Measurements from ENCODE around the gene ABCA6. TPM values are rescaled to one million over a fixed set of nuclear protein-coding genes. Genes with fewer than 3 reads are reported as not detected.

The ABCA6 gene, protein sequence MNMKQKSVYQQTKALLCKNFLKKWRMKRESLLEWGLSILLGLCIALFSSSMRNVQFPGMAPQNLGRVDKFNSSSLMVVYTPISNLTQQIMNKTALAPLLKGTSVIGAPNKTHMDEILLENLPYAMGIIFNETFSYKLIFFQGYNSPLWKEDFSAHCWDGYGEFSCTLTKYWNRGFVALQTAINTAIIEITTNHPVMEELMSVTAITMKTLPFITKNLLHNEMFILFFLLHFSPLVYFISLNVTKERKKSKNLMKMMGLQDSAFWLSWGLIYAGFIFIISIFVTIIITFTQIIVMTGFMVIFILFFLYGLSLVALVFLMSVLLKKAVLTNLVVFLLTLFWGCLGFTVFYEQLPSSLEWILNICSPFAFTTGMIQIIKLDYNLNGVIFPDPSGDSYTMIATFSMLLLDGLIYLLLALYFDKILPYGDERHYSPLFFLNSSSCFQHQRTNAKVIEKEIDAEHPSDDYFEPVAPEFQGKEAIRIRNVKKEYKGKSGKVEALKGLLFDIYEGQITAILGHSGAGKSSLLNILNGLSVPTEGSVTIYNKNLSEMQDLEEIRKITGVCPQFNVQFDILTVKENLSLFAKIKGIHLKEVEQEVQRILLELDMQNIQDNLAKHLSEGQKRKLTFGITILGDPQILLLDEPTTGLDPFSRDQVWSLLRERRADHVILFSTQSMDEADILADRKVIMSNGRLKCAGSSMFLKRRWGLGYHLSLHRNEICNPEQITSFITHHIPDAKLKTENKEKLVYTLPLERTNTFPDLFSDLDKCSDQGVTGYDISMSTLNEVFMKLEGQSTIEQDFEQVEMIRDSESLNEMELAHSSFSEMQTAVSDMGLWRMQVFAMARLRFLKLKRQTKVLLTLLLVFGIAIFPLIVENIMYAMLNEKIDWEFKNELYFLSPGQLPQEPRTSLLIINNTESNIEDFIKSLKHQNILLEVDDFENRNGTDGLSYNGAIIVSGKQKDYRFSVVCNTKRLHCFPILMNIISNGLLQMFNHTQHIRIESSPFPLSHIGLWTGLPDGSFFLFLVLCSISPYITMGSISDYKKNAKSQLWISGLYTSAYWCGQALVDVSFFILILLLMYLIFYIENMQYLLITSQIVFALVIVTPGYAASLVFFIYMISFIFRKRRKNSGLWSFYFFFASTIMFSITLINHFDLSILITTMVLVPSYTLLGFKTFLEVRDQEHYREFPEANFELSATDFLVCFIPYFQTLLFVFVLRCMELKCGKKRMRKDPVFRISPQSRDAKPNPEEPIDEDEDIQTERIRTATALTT (N-terminal part only)
- 0.01 TPM in 1 of 2 replicates, not detected in the other for polyA plus RNA-seq (2013)

DNA sequence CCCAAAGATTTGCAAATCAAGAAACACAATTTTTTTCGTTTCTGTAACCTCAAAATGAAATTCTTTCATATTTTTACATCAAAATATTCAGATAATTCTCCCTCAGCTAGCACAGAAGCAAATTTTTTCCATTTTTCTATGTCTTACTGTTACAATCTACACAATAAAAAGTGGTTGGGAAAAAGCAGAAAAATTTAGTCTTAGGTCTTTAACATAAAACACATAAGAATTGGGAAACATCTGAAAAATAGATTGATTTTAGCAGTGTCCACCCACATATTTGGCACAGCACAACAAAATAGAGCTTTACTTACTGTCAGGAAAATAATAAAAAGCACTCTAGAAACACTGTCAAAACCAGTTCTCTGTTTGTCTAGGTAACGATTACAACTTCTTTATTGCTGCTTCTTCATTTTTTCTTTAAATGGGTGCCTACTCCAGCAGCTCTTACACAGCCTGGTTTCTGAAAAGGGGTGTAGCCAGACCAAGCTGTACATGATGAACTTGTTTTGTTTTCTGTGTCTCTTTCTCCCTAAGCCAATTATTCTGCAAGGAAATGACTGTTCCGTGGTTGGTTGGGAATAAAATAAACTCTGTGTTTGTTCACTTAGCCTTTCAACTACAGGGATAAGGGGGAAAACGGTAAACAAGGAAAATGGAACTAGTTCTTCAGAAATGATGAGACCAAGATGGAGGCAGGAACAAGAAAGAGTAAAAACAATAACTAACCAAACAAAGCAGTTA is at the start of gene ABCA6:
TSS of gene ABCA6 (minus strand) at position 465 of the 744 bp plus-strand sequence. CDS start 1,192 bp downstream, outside the sequence.
- H2BK5ac ChIP-seq (ENCODE audit: low read depth, low read length, poor library complexity) = no peak within 1 kb of the TSS
- no peak within 1 kb of the TSS for H3K27ac ChIP-seq (ENCODE audit: low read depth, low read length)
- no CpG with 5 or more reads among the region's 4 CpGs for WGBS (ENCODE audit: extremely low coverage, insufficient coverage, insufficient read length)
- no peak within 1 kb of the TSS for H2AK5ac ChIP-seq (ENCODE audit: low read length)
- no peaks in the 10 kb centered on the region for H3K9me3 ChIP-seq (ENCODE audit: insufficient read depth, low read depth, low read length)
- H2BK12ac ChIP-seq (ENCODE audit: low read length) = no peak within 1 kb of the TSS
- no peak within 1 kb of the TSS for H2AFZ ChIP-seq (ENCODE audit: insufficient read depth, low read length, poor library complexity)
- no peaks in the 10 kb centered on the region for H3K27me3 ChIP-seq (ENCODE audit: insufficient read depth, low read length)
- no peaks in the 10 kb centered on the region for H3K36me3 ChIP-seq (ENCODE audit: control insufficient read depth in 1 of 2, insufficient read depth in 2 of 2, low read length in 2 of 2)
- no peak within 1 kb of the TSS for H3K9ac ChIP-seq (ENCODE audit: low read length)
- H3K4me2 ChIP-seq (ENCODE audit: low read length) = no peak within 1 kb of the TSS
- no peaks in the 10 kb centered on the region for H3K4me1 ChIP-seq (ENCODE audit: control insufficient read depth in 1 of 2, insufficient read depth in 2 of 2, low read length in 2 of 2)
- peak in 1 of 2 donors; percentile 2 for DNase-seq
- H3K23ac ChIP-seq (ENCODE audit: low read length) = no peak within 1 kb of the TSS
- no peak within 1 kb of the TSS for H2BK120ac ChIP-seq (ENCODE audit: insufficient read depth, low read length, poor library complexity)
- no peak within 1 kb of the TSS for H3K14ac ChIP-seq (ENCODE audit: low read length)
- H3K4me3 ChIP-seq (ENCODE audit: low read depth, low read length) = no peak within 1 kb of the TSS
- no peak within 1 kb of the TSS for H4K8ac ChIP-seq (ENCODE audit: low read depth, low read length)
- no peaks in the 10 kb centered on the region for H3K79me2 ChIP-seq (ENCODE audit: control insufficient read depth, insufficient read depth, low read length, poor library complexity)
- no peak within 1 kb of the TSS for H3K4ac ChIP-seq (ENCODE audit: low read depth, low read length)
- H3K79me1 ChIP-seq (ENCODE audit: low read length) = no peaks in the 10 kb centered on the region
- no peak within 1 kb of the TSS for H4K12ac ChIP-seq (ENCODE audit: low read depth, low read length)
- no peak within 1 kb of the TSS for H4K91ac ChIP-seq (ENCODE audit: low read depth, low read length)
- H3K18ac ChIP-seq (ENCODE audit: low read length) = no peak within 1 kb of the TSS

DNA sequence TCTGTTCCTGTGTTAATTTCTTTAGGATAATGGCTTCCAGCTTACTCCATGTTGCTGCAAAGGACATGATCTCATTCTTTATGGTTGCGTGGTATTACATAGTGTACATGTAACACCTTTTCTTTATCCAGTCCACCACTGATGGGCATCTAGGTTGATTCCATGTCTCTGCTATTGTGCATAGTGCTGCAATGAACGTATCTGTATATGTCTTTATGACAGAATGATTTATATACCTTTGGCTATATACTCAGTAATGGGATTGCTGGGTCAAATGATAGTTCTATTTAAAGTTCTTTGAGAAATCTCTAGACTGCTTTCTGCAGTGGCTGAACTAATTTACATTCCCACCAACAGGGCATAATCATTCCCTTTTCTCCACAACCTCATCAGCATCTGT is 47.1 kb upstream of the ABCA6 start:
- H3K27me3 ChIP-seq (ENCODE audit: insufficient read depth, low read length) = no peaks in the 10 kb centered on the region
- H2BK12ac ChIP-seq (ENCODE audit: low read length) = no peak overlapping the region
- no peak overlapping the region for H3K4me2 ChIP-seq (ENCODE audit: low read length)
- no peak overlapping the region for H3K4me3 ChIP-seq (ENCODE audit: low read depth, low read length)
- no peak overlapping the region for H3K18ac ChIP-seq (ENCODE audit: low read length)
- H3K4ac ChIP-seq (ENCODE audit: low read depth, low read length) = no peak overlapping the region
- no peak overlapping the region for H3K23ac ChIP-seq (ENCODE audit: low read length)
- no peaks in the 10 kb centered on the region for H3K79me2 ChIP-seq (ENCODE audit: control insufficient read depth, insufficient read depth, low read length, poor library complexity)
- H3K9ac ChIP-seq (ENCODE audit: low read length) = no peak overlapping the region
- H4K91ac ChIP-seq (ENCODE audit: low read depth, low read length) = no peak overlapping the region
- no peaks in the 10 kb centered on the region for H3K9me3 ChIP-seq (ENCODE audit: insufficient read depth, low read depth, low read length)
- H4K12ac ChIP-seq (ENCODE audit: low read depth, low read length) = no peak overlapping the region
- no peak for DNase-seq
- no peak overlapping the region for H3K14ac ChIP-seq (ENCODE audit: low read length)
- H3K4me1 ChIP-seq (ENCODE audit: control insufficient read depth in 1 of 2, insufficient read depth in 2 of 2, low read length in 2 of 2) = no peaks in the 10 kb centered on the region
- no peak overlapping the region for H2AK5ac ChIP-seq (ENCODE audit: low read length)
- H4K8ac ChIP-seq (ENCODE audit: low read depth, low read length) = no peak overlapping the region
- H3K27ac ChIP-seq (ENCODE audit: low read depth, low read length) = no peak overlapping the region
- H2BK5ac ChIP-seq (ENCODE audit: low read depth, low read length, poor library complexity) = no peak overlapping the region
- no peak overlapping the region for H2AFZ ChIP-seq (ENCODE audit: insufficient read depth, low read length, poor library complexity)
- no peaks in the 10 kb centered on the region for H3K79me1 ChIP-seq (ENCODE audit: low read length)
- no peak overlapping the region for H2BK120ac ChIP-seq (ENCODE audit: insufficient read depth, low read length, poor library complexity)
- no CpG with 5 or more reads among the region's 2 CpGs for WGBS (ENCODE audit: extremely low coverage, insufficient coverage, insufficient read length)
- no peaks in the 10 kb centered on the region for H3K36me3 ChIP-seq (ENCODE audit: control insufficient read depth in 1 of 2, insufficient read depth in 2 of 2, low read length in 2 of 2)

DNA sequence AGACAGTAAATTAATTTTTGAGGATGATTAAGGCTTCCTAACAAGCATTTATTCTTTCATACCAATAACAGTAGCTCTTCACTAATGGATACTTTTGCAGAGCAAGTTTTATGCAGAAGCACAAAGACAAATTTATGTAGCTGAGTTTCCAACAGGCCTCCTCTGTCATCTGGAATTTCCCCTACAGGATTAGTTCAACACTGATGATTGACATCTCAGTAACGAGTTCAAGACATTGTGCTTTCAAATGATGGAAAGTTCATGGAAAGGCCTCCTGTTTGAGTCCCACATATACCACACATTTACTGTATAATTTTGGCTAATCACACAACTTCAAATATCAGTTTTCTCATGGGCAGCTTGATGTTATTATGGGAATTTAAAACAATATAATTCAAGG is 46.4 kb upstream of the ABCA6 start:
- no peak overlapping the region for H3K4ac ChIP-seq (ENCODE audit: low read depth, low read length)
- WGBS (ENCODE audit: extremely low coverage, insufficient coverage, insufficient read length) = no CpG with 5 or more reads among the region's 1 CpG
- no peak overlapping the region for H4K12ac ChIP-seq (ENCODE audit: low read depth, low read length)
- H3K79me2 ChIP-seq (ENCODE audit: control insufficient read depth, insufficient read depth, low read length, poor library complexity) = no peaks in the 10 kb centered on the region
- no peaks in the 10 kb centered on the region for H3K4me1 ChIP-seq (ENCODE audit: control insufficient read depth in 1 of 2, insufficient read depth in 2 of 2, low read length in 2 of 2)
- H3K36me3 ChIP-seq (ENCODE audit: control insufficient read depth in 1 of 2, insufficient read depth in 2 of 2, low read length in 2 of 2) = no peaks in the 10 kb centered on the region
- no peak overlapping the region for H3K4me2 ChIP-seq (ENCODE audit: low read length)
- H3K4me3 ChIP-seq (ENCODE audit: low read depth, low read length) = no peak overlapping the region
- H3K9ac ChIP-seq (ENCODE audit: low read length) = no peak overlapping the region
- no peaks in the 10 kb centered on the region for H3K79me1 ChIP-seq (ENCODE audit: low read length)
- H3K27me3 ChIP-seq (ENCODE audit: insufficient read depth, low read length) = no peaks in the 10 kb centered on the region
- H4K8ac ChIP-seq (ENCODE audit: low read depth, low read length) = no peak overlapping the region
- H2BK12ac ChIP-seq (ENCODE audit: low read length) = no peak overlapping the region
- no peak overlapping the region for H2AFZ ChIP-seq (ENCODE audit: insufficient read depth, low read length, poor library complexity)
- no peak overlapping the region for H3K18ac ChIP-seq (ENCODE audit: low read length)
- no peak overlapping the region for H2BK120ac ChIP-seq (ENCODE audit: insufficient read depth, low read length, poor library complexity)
- H3K9me3 ChIP-seq (ENCODE audit: insufficient read depth, low read depth, low read length) = no peaks in the 10 kb centered on the region
- no peak overlapping the region for H4K91ac ChIP-seq (ENCODE audit: low read depth, low read length)
- H2BK5ac ChIP-seq (ENCODE audit: low read depth, low read length, poor library complexity) = no peak overlapping the region
- no peak overlapping the region for H3K14ac ChIP-seq (ENCODE audit: low read length)
- H2AK5ac ChIP-seq (ENCODE audit: low read length) = no peak overlapping the region
- no peak for DNase-seq
- no peak overlapping the region for H3K27ac ChIP-seq (ENCODE audit: low read depth, low read length)
- no peak overlapping the region for H3K23ac ChIP-seq (ENCODE audit: low read length)

DNA sequence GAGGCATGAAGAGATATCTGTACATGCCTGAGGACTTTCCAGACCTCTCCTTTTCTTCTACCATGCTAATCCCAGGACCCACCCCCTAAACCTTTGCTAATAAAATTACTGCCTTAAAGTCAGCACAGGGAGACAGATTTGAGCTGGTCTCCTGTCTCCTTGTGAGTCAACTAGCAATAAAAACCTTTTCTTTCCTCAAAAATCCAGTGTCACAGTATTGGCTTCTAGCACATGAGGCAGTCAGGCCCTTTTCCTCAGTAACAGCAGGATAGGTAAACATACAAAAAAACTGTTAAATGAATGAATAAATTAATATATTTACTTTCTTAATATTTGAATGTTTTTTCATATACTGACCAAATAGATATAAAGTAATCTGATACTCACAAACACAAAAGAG is 45.6 kb upstream of the ABCA6 start:
- Histone ChIP-seq H3K4me1 (ENCODE audit: control insufficient read depth in 1 of 2, insufficient read depth in 2 of 2, low read length in 2 of 2) (no peaks in the 10 kb centered on the region), H3K18ac (ENCODE audit: low read length) (no peak overlapping the region), H3K36me3 (ENCODE audit: control insufficient read depth in 1 of 2, insufficient read depth in 2 of 2, low read length in 2 of 2) (no peaks in the 10 kb centered on the region), H3K4me2 (ENCODE audit: low read length) (no peak overlapping the region), H2BK120ac (ENCODE audit: insufficient read depth, low read length, poor library complexity) (no peak overlapping the region), H2BK5ac (ENCODE audit: low read depth, low read length, poor library complexity) (no peak overlapping the region), H4K91ac (ENCODE audit: low read depth, low read length) (no peak overlapping the region), H3K27me3 (ENCODE audit: insufficient read depth, low read length) (no peaks in the 10 kb centered on the region), H3K27ac (ENCODE audit: low read depth, low read length) (no peak overlapping the region), H3K9me3 (ENCODE audit: insufficient read depth, low read depth, low read length) (no peaks in the 10 kb centered on the region), H3K4me3 (ENCODE audit: low read depth, low read length) (no peak overlapping the region), H3K23ac (ENCODE audit: low read length) (no peak overlapping the region), H2BK12ac (ENCODE audit: low read length) (no peak overlapping the region), H3K9ac (ENCODE audit: low read length) (no peak overlapping the region), H3K14ac (ENCODE audit: low read length) (no peak overlapping the region), H3K79me2 (ENCODE audit: control insufficient read depth, insufficient read depth, low read length, poor library complexity) (no peaks in the 10 kb centered on the region), H4K8ac (ENCODE audit: low read depth, low read length) (no peak overlapping the region), H3K79me1 (ENCODE audit: low read length) (no peaks in the 10 kb centered on the region), H3K4ac (ENCODE audit: low read depth, low read length) (no peak overlapping the region), H2AK5ac (ENCODE audit: low read length) (no peak overlapping the region), H4K12ac (ENCODE audit: low read depth, low read length) (no peak overlapping the region), H2AFZ (ENCODE audit: insufficient read depth, low read length, poor library complexity) (no peak overlapping the region)
- DNase-seq = no peak
